Activated naive CD8-positive, alpha-beta T cell (primary cell): ENCODE results near the gene OR6C76.
"Not testable (repeated sequence)": the region's sequence is repeated elsewhere in the genome, so short reads cannot be mapped to it uniquely, and the experiment has no call there.

ENCODE experiments used
- H3K27ac Mint-ChIP-seq: one replicate; pipeline ENCODE4 v1.8.0; 2021; ENCODE audit warnings: mixed read lengths
- H3K27me3 Mint-ChIP-seq: one replicate; pipeline ENCODE4 v1.8.0; 2021; ENCODE audit warnings: mixed read lengths
- H3K36me3 Mint-ChIP-seq: one replicate; pipeline ENCODE4 v1.8.0; 2021; ENCODE audit warnings: mixed read lengths
- H3K4me1 Mint-ChIP-seq: one replicate; pipeline ENCODE4 v1.8.0; 2021; ENCODE audit warnings: low read depth, mixed read lengths
- H3K4me3 Mint-ChIP-seq: one replicate; pipeline ENCODE4 v1.8.0; 2021; ENCODE audit warnings: mild to moderate bottlenecking, mixed read lengths
- H3K9me3 Mint-ChIP-seq: one replicate; pipeline ENCODE4 v1.8.0; 2021; ENCODE audit warnings: low read depth, mixed read lengths

OR6C76 gene

DNA sequence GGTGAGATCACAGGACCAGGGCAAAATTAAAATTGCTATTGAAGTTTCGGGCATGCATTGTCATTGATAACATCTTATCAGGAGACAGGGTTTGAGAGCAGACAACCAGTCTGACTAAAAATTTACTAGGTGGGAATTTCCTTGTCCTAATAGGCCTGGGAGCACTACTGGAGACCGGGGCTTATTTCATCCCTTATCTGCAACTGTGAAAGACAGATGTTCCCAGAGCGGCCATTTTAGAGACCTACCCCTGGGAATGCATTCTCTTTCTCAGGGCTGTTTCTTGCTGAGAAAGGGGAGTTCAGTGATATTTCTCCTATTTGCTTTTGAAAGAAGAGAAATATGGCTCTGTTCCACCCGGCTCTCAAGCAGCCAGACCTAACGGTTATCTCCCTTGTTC lies 15.2 kb downstream of the OR6C76 start:
- H3K36me3 Mint-ChIP-seq, H3K27ac Mint-ChIP-seq, H3K4me3 Mint-ChIP-seq, H3K4me1 Mint-ChIP-seq: not testable (repeated sequence)
- Mint-ChIP-seq H3K27me3 (peaks cover 10% of the 10 kb centered on the region), H3K9me3 (peaks cover 20% of the 10 kb centered on the region)

DNA sequence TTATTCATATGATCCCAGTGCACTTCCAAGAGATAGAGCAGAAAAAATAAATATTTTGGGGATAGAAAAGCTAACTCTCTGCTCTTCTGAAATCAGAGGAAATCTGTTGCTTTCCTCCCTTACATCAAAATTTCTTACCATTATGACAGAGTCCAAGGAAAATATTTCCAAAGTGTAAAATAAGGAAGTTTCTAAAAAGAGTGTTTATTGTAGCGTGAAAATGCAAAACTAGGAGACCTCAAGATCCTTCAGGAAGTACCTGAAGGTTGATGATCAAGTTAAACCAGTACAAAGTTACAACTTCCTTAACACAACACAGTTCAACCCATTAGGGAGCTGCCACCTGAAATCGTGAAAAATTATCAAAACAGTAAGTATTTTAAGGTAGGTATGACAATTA lies 17.7 kb downstream of the OR6C76 start, which contains the start of gene OR6C2:
OR6C2 (plus strand) TSS at position 301 of the 400 bp plus-strand sequence. CDS start 8,138 bp downstream, outside the sequence.
- H3K4me1 Mint-ChIP-seq = no peaks in the 10 kb centered on the region
- H3K36me3 Mint-ChIP-seq = peaks cover 3% of the 10 kb centered on the region
- H3K27ac Mint-ChIP-seq = no peak within 1 kb of the TSS
- H3K27me3 Mint-ChIP-seq = peaks cover 12% of the 10 kb centered on the region
- H3K9me3 Mint-ChIP-seq = peaks cover 20% of the 10 kb centered on the region
- no peak within 1 kb of the TSS for H3K4me3 Mint-ChIP-seq

DNA sequence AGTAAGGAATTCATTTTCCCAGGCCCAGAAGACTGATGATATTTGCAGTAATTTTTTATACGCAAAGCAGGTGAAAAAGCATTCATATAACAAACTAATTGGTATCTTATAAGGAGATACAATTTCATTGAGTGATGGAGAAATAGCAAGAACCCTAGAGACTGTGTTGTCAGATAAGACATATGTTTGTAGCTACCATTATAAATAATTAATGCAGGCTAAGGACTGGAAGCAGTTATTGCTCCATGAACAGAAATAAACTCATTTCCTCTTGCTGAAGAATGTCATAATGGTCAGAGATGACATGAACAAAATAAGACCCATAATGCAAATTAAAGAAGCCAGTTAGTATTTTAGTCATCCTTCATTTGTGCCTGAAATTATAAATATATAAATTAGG lies 19.3 kb downstream of the OR6C76 start:
- peaks cover 13% of the 10 kb centered on the region for H3K9me3 Mint-ChIP-seq
- H3K27me3 Mint-ChIP-seq = peaks cover 9% of the 10 kb centered on the region
- no peaks in the 10 kb centered on the region for H3K36me3 Mint-ChIP-seq
- no peak overlapping the region for H3K27ac Mint-ChIP-seq
- H3K4me1 Mint-ChIP-seq = no peaks in the 10 kb centered on the region
- H3K4me3 Mint-ChIP-seq = no peak overlapping the region

DNA sequence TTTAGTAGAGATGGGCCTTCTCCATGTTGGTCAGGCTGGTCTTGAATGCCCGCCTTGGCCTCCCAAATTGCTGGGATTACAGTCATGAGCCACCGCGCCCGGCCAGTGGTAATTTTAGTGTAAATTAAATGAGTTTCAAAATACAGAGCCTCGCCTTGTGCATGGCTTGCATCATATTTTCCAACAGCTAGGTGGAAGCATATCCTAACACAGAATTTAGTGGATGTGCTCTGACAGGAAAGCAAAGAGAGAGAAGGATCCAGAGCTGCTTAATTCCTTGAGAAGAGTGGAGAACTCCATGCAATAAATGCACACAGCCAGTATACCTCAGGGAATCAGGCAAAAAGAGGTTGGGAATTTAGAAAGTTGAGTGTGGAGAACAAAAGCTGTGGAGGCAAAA lies 20.3 kb downstream of the OR6C76 start:
- H3K36me3 Mint-ChIP-seq = no peaks in the 10 kb centered on the region

DNA sequence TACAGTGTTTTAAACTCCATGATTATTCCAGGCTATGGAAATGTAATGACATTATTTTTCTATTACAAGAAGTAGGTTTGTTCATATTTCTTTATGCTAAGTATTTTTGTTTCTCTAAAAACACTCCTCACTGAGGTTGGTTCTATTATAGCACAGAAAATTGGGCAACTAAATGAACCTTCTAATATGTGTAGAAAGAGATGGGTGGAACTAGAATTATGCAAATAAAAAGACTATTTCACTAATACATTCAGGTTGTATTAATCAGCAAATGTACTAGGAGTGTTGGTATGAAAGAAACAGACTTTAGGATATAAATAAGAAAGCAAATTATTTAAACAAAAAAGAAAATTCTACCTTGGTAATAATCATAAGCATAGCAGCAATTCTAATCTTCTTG lies 22.8 kb downstream of the OR6C76 start:
- Mint-ChIP-seq H3K27me3 (peaks cover 8% of the 10 kb centered on the region), H3K4me3 (no peak overlapping the region), H3K9me3 (no peaks in the 10 kb centered on the region), H3K27ac (no peak overlapping the region), H3K36me3 (no peaks in the 10 kb centered on the region), H3K4me1 (no peaks in the 10 kb centered on the region)

More for the DNA sequence above, 20.3 kb downstream of the OR6C76 start:
- H3K4me3 Mint-ChIP-seq = no peak overlapping the region
- H3K27me3 Mint-ChIP-seq = peaks cover 10% of the 10 kb centered on the region
- no peak overlapping the region for H3K27ac Mint-ChIP-seq
- H3K4me1 Mint-ChIP-seq = no peaks in the 10 kb centered on the region
- H3K9me3 Mint-ChIP-seq = peaks cover 12% of the 10 kb centered on the region

DNA sequence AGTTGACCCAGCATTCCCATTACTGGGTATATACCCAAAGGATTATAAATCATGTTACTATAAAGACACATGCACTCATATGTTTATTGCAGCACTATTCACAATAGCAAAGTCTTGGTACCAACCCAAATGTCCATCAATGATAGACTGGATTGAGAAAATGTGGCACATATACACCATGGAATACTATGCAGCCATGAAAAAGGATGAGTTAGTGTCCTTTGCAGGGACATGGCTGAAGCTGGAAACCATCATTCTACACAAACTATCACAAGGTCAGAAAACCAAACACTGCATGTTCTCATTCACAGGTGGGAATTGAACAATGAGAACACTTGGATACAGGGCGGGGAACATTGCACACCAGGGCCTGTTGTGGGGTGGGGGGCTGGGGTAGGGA lies 38.9 kb downstream of the OR6C76 start:
- not testable (repeated sequence) for H3K27ac Mint-ChIP-seq, H3K9me3 Mint-ChIP-seq, H3K36me3 Mint-ChIP-seq, H3K4me3 Mint-ChIP-seq, H3K4me1 Mint-ChIP-seq
- peaks cover 19% of the 10 kb centered on the region for H3K27me3 Mint-ChIP-seq

DNA sequence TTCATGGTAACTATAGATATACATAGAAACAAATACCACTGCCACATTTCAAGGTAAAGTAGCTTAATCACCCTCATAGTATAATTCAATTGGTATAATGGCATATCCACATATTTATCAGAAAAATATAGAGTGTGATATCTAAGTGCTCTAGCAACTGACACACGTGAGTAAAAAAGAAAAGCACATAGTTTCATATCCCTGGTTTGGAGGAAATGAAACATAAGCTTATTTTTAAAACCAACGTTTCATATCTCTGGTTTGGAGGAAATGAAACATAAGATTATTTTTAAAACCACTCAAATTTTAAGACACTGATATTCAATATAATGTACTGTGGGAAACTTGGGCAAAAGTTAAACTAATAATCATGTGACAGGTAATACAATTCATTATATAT lies 41.8 kb downstream of the OR6C76 start:
- Mint-ChIP-seq H3K27me3 (peaks cover 18% of the 10 kb centered on the region), H3K36me3 (no peaks in the 10 kb centered on the region), H3K4me3 (no peak overlapping the region), H3K4me1 (no peaks in the 10 kb centered on the region), H3K9me3 (no peaks in the 10 kb centered on the region), H3K27ac (no peak overlapping the region)

DNA sequence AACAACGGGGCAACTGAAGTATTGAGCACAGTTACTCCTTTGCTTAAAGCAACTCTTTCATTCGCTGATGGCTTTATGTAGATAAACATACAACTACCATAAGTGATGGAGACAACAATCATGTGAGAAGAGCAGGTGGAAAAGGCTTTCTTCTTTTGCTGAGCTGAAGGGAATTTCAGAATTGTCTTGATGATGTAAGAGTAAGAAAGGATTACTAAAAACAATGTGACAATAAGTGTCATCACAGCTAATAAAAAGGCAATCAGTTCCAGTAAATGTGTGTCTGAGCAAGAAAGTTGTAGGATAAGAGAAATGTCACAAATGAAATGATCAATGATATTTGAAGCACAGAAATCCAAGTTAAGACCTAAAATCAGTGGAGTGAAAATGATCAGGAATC lies 43.2 kb downstream of the OR6C76 start:
- Mint-ChIP-seq H3K9me3 (no peaks in the 10 kb centered on the region), H3K36me3 (no peaks in the 10 kb centered on the region), H3K27ac (no peak overlapping the region), H3K27me3 (peaks cover 17% of the 10 kb centered on the region), H3K4me1 (no peaks in the 10 kb centered on the region), H3K4me3 (no peak overlapping the region)

DNA sequence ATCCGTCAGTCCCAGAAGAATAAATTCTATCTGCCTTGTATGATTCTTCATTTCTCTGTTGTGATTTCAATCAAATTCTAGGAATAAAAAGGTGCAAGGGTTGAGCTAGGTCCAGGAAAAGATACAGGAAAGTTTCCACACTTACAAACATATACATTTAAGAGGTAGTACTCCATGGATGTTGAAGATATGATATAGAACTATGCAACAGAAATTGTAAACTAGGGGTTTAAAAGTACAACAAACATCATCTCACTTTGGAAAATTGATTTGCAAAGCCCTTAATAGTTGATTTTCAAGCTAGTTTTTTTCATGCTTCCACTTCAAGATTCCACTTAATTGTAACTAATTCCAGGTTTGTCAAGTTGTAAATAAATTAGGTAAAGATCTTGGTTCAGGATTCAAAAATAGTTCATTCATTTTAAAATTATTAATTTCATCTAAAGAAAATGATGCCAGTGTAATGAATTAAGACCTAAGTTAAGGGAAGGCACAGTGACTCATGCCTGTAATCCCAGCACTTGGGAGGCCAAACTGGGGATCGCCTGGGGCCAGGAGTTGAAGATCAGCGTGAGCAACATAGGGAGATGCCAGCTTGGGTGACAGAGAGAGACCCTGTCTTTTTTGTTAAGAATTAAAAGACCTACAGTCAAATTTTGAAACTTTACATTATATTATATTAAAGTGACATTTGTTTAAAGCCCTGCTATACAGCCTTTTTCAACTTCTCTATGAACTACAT lies 44.2 kb downstream of the OR6C76 start, which contains the start of gene OR6C70:
OR6C70 (minus strand) TSS at position 51 of the 742 bp plus-strand sequence; CDS start at position 51, 0 bp downstream.
- peaks cover 17% of the 10 kb centered on the region for H3K27me3 Mint-ChIP-seq
- no peaks in the 10 kb centered on the region for H3K4me1 Mint-ChIP-seq
- no peaks in the 10 kb centered on the region for H3K36me3 Mint-ChIP-seq
- H3K4me3 Mint-ChIP-seq = no peak within 1 kb of the TSS
- no peak within 1 kb of the TSS for H3K27ac Mint-ChIP-seq
- H3K9me3 Mint-ChIP-seq = no peaks in the 10 kb centered on the region

DNA sequence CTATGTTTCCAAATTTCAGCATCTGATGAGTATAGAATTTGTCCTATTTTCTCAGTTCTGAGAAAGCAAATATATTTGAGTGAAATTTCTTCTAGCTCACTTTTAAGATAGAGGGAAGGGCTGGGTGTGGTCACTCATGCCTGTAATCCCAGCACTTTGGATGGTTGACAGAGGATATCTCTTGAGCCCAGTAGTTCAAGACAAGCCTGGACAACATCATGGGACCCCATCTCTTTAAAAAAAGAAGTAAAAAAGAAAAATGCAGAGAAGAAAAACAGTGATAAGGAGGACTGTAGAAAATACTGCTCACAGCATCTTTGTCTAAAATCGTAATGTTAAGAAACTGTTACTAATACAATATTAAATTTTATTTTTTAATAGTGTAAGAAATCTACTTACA lies 46.2 kb downstream of the OR6C76 start:
- Mint-ChIP-seq H3K4me1 (no peaks in the 10 kb centered on the region), H3K4me3 (no peak overlapping the region), H3K27me3 (peaks cover 11% of the 10 kb centered on the region), H3K36me3 (no peaks in the 10 kb centered on the region), H3K27ac (no peak overlapping the region), H3K9me3 (no peaks in the 10 kb centered on the region)
